ENCODE measurements around the gene OR2G3. TPM values are rescaled to one million over a fixed set of nuclear protein-coding genes. Genes with fewer than 3 reads are reported as not detected.

The OR2G3 gene
- total RNA-seq, 1 donor from 2014 or later: not detected

DNA sequence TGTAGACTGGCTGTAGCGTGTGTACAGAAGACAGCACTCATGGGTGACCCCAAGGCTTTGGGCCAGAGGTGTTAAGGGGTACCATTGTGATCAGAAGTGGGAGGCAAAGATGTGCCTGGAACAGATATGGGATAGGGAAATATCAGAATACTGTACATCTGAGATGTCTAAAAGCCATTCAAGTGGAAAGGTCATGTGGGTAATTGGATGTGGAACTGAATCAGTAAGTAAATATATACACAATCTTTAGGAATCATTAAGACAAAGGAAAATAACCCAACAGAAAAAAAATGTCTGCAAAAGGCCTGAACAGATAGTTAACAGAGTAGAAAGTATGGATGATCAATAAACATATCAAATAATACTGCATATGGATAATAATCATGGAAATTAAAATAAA is 47.7 kb downstream of the OR2G3 start:
- H3K4me3 ChIP-seq (ENCODE audit: insufficient read depth, low read depth, low read length): no peak overlapping the region
- peaks cover 3% of the 10 kb centered on the region for H3K27me3 Mint-ChIP-seq (ENCODE audit: low read depth, unreplicated experiment)
- TF ChIP-seq, protein P1, sequence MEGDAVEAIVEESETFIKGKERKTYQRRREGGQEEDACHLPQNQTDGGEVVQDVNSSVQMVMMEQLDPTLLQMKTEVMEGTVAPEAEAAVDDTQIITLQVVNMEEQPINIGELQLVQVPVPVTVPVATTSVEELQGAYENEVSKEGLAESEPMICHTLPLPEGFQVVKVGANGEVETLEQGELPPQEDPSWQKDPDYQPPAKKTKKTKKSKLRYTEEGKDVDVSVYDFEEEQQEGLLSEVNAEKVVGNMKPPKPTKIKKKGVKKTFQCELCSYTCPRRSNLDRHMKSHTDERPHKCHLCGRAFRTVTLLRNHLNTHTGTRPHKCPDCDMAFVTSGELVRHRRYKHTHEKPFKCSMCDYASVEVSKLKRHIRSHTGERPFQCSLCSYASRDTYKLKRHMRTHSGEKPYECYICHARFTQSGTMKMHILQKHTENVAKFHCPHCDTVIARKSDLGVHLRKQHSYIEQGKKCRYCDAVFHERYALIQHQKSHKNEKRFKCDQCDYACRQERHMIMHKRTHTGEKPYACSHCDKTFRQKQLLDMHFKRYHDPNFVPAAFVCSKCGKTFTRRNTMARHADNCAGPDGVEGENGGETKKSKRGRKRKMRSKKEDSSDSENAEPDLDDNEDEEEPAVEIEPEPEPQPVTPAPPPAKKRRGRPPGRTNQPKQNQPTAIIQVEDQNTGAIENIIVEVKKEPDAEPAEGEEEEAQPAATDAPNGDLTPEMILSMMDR (IDR thresholded peaks at IDR 0.05; ENCODE audit: insufficient read depth, low read depth, low read length): no peak
- no peak for TF ChIP-seq EZH2 (IDR thresholded peaks at IDR 0.05; ENCODE audit: insufficient read depth, low read length)
- H3K27me3 ChIP-seq (ENCODE audit: insufficient read depth, low read length): no peaks in the 10 kb centered on the region
- no peak overlapping the region for H3K4me2 ChIP-seq (ENCODE audit: low read length)
- H3K36me3 ChIP-seq (ENCODE audit: insufficient read depth, low read length): no peaks in the 10 kb centered on the region
- no peak overlapping the region for H3K27ac Mint-ChIP-seq (ENCODE audit: unreplicated experiment)
- FAIRE-seq: no peak
- H4K20me1 ChIP-seq (ENCODE audit: insufficient read depth, low read length): no peaks in the 10 kb centered on the region
- H3K9ac ChIP-seq (ENCODE audit: low read length): no peak overlapping the region
- H3K9me3 Mint-ChIP-seq (ENCODE audit: unreplicated experiment): no peaks in the 10 kb centered on the region
- no peaks in the 10 kb centered on the region for H3K9me3 ChIP-seq (ENCODE audit: insufficient read depth, low read depth, low read length)
- DNase-seq (ENCODE audit: low read depth): no peak
- H3K79me2 ChIP-seq (ENCODE audit: insufficient read depth, low read length): no peaks in the 10 kb centered on the region
- no peaks in the 10 kb centered on the region for H3K36me3 Mint-ChIP-seq (ENCODE audit: low read depth, unreplicated experiment)
- no peaks in the 10 kb centered on the region for H3K4me1 ChIP-seq (ENCODE audit: insufficient read depth, low read length)
- no peak overlapping the region for H3K27ac ChIP-seq (ENCODE audit: low read depth, low read length)
- H3K4me1 Mint-ChIP-seq (ENCODE audit: low read depth, unreplicated experiment): no peaks in the 10 kb centered on the region
- no peak overlapping the region for H3K4me3 Mint-ChIP-seq (ENCODE audit: unreplicated experiment)
- H2AFZ ChIP-seq (ENCODE audit: low read depth, low read length): no peak overlapping the region

Other genes starting within 250 kb of the OR2G3 start
- 0.09 and 0.12 TPM in 2 replicates for gene NLRP3, start 189.4 kb upstream of the OR2G3 start, total RNA-seq
- not detected in 2 replicates for gene OR2B11, start 147.5 kb upstream of the OR2G3 start, total RNA-seq
- not detected in 2 replicates for gene OR2C3, start 69.1 kb upstream of the OR2G3 start, total RNA-seq
- 0.14 TPM in 1 of 2 replicates, not detected in the other for gene GCSAML, start 56.5 kb upstream of the OR2G3 start, total RNA-seq
- gene OR2G2, start 17.2 kb upstream of the OR2G3 start, total RNA-seq: not detected in 2 replicates
- not detected in 2 replicates for gene OR13G1, start 74.2 kb downstream of the OR2G3 start, total RNA-seq
- gene OR6F1, start 111.1 kb downstream of the OR2G3 start, total RNA-seq: not detected in 2 replicates
- not detected in 2 replicates for gene OR14K1, start 133.0 kb downstream of the OR2G3 start, total RNA-seq
- gene OR14A2, start 142.6 kb downstream of the OR2G3 start, total RNA-seq: not detected in 2 replicates
- gene OR1C1, start 155.0 kb downstream of the OR2G3 start, total RNA-seq: not detected in 2 replicates
- gene OR14A16, start 218.5 kb downstream of the OR2G3 start, total RNA-seq: not detected in 2 replicates
- gene OR11L1, start 236.3 kb downstream of the OR2G3 start, total RNA-seq: not detected in 2 replicates